H9 (cell line): ENCODE results near the gene ASPSCR1. TPM values are rescaled to one million over a fixed set of nuclear protein-coding genes. Genes with fewer than 3 reads are reported as not detected.
A peak's percentile ranks its signal among the peaks of the same experiment; 100 is the strongest.

Experiments used
- DNase-seq: peaks from one replicate; pipeline ENCODE4 v3.0.0-alpha.2; 2017
- H2AFZ ChIP-seq: one replicate; pipeline ENCODE4 v1.6.1; 2013; ENCODE audit warnings: mild to moderate bottlenecking, low read length, control low read depth, moderate library complexity
- H2AK5ac ChIP-seq: 2 replicates; pipeline ENCODE4 v1.6.1; 2013; ENCODE audit warnings: low read length, control low read depth, mixed read lengths; ENCODE audit not compliant: insufficient read length
- H2BK120ac ChIP-seq: one replicate; pipeline ENCODE4 v1.6.1; 2013; ENCODE audit warnings: low read depth, mild to moderate bottlenecking, low read length, control low read depth, inconsistent platforms; ENCODE audit not compliant: poor library complexity, severe bottlenecking
- H2BK12ac ChIP-seq: 2 replicates; pipeline ENCODE4 v1.6.1; 2013; ENCODE audit warnings: low read length, control low read depth, mixed read lengths, low read depth; ENCODE audit not compliant: insufficient read length
- H2BK15ac ChIP-seq: 2 replicates; pipeline ENCODE4 v1.6.1; 2013; ENCODE audit warnings: low read depth, low read length, control low read depth
- H2BK20ac ChIP-seq: one replicate; pipeline ENCODE4 v1.6.1; 2013; ENCODE audit warnings: low read depth, mild to moderate bottlenecking, low read length, control low read depth, inconsistent platforms; ENCODE audit not compliant: poor library complexity, severe bottlenecking
- H2BK5ac ChIP-seq: 2 replicates; pipeline ENCODE4 v1.6.1; 2013; ENCODE audit warnings: low read length, control low read depth, mixed read lengths; ENCODE audit not compliant: insufficient read length
- H3K14ac ChIP-seq: 2 replicates; pipeline ENCODE4 v1.6.1; 2013; ENCODE audit warnings: low read length, control low read depth; ENCODE audit not compliant: insufficient read depth
- H3K18ac ChIP-seq: 2 replicates; pipeline ENCODE4 v1.6.1; 2013; ENCODE audit warnings: low read depth, mild to moderate bottlenecking, mixed read lengths, low read length, control low read depth; ENCODE audit not compliant: insufficient read length
- H3K23ac ChIP-seq: 2 replicates; pipeline ENCODE4 v1.6.1; 2013; ENCODE audit warnings: low read length, control low read depth, mixed read lengths, low read depth; ENCODE audit not compliant: insufficient read length
- H3K23me2 ChIP-seq: 2 replicates; pipeline ENCODE4 v1.6.1; 2013; ENCODE audit warnings: low read depth, mild to moderate bottlenecking, mixed read lengths, low read length, control low read depth; ENCODE audit not compliant: insufficient read length, poor library complexity, severe bottlenecking
- H3K27ac ChIP-seq: 2 replicates; pipeline ENCODE4 v1.5.1; 2013; ENCODE audit warnings: low read length, control low read depth, mixed read lengths, low read depth; ENCODE audit not compliant: insufficient read length
- H3K27me3 ChIP-seq: 2 replicates; pipeline ENCODE4 v1.6.1; 2013; ENCODE audit warnings: low read length, control low read depth, inconsistent platforms; ENCODE audit not compliant: insufficient read depth
- H3K4ac ChIP-seq: 2 replicates; pipeline ENCODE4 v1.6.1; 2013; ENCODE audit warnings: low read depth, mild to moderate bottlenecking, control low read depth, inconsistent platforms, low read length, moderate library complexity
- H3K4me1 ChIP-seq: 2 replicates; pipeline ENCODE4 v1.6.1; 2013; ENCODE audit warnings: low read length, control low read depth, inconsistent platforms; ENCODE audit not compliant: insufficient read depth
- H3K4me2 ChIP-seq: 2 replicates; pipeline ENCODE4 v1.6.1; 2013; ENCODE audit warnings: low read length, control low read depth, mixed read lengths; ENCODE audit not compliant: insufficient read length, insufficient read depth
- H3K56ac ChIP-seq: 2 replicates; pipeline ENCODE4 v1.6.1; 2013; ENCODE audit warnings: low read depth, mild to moderate bottlenecking, mixed read lengths, low read length, control low read depth; ENCODE audit not compliant: insufficient read length
- H3K79me1 ChIP-seq: 2 replicates; pipeline ENCODE4 v1.6.1; 2013; ENCODE audit warnings: low read depth, mild to moderate bottlenecking, moderate library complexity, low read length, control low read depth, inconsistent platforms; ENCODE audit not compliant: insufficient read depth, poor library complexity, severe bottlenecking
- H3K79me2 ChIP-seq: 2 replicates; pipeline ENCODE4 v1.6.1; 2013; ENCODE audit warnings: low read length, control low read depth, inconsistent platforms; ENCODE audit not compliant: insufficient read depth
- H3K9ac ChIP-seq: 2 replicates; pipeline ENCODE4 v1.6.1; 2013; ENCODE audit warnings: low read length, control low read depth, mixed read lengths; ENCODE audit not compliant: insufficient read length; ENCODE audit errors: extremely low read depth
- H3K9me3 ChIP-seq: one replicate; pipeline ENCODE4 v1.6.1; 2013; ENCODE audit warnings: low read depth, low read length, inconsistent platforms; ENCODE audit not compliant: control insufficient read depth
- H3T11ph ChIP-seq: one replicate; pipeline ENCODE4 v1.6.1; 2013; ENCODE audit warnings: mild to moderate bottlenecking, low read length, control low read depth, inconsistent platforms
- H4K20me1 ChIP-seq: one replicate; pipeline ENCODE4 v1.6.1; 2013; ENCODE audit not compliant: control insufficient read depth, insufficient read length, insufficient read depth
- H4K5ac ChIP-seq: 2 replicates; pipeline ENCODE4 v1.6.1; 2013; ENCODE audit warnings: low read depth, mild to moderate bottlenecking, mixed read lengths, low read length, control low read depth; ENCODE audit not compliant: insufficient read length
- H4K8ac ChIP-seq: replicated peaks from 2 replicates; pipeline ENCODE4 v1.6.1; 2013; ENCODE audit warnings: low read length, control low read depth, mixed read lengths, low read depth; ENCODE audit not compliant: insufficient read length
- H4K91ac ChIP-seq: 2 replicates; pipeline ENCODE4 v1.6.1; 2013; ENCODE audit warnings: low read depth, mild to moderate bottlenecking, moderate library complexity, mixed read lengths, low read length, control low read depth; ENCODE audit not compliant: insufficient read length
- H3K27ac Mint-ChIP-seq, 3 experiments: 2 replicates in 2 of 3; 3 replicates in 1 of 3; pipeline ENCODE4 v1.8.0; 2020 to 2021; ENCODE audit warnings: mixed read lengths in 3 of 3, mild to moderate bottlenecking in 1 of 3, moderate library complexity in 1 of 3
- H3K27me3 Mint-ChIP-seq: 2 replicates; pipeline ENCODE4 v1.8.0; 2021; ENCODE audit warnings: low read depth, mild to moderate bottlenecking, moderate library complexity, mixed read lengths
- H3K36me3 Mint-ChIP-seq, 3 experiments: 2 replicates in 2 of 3; 3 replicates in 1 of 3; pipeline ENCODE4 v1.8.0; 2020 to 2021; ENCODE audit warnings: low read depth in 3 of 3, mixed read lengths in 3 of 3; ENCODE audit not compliant: insufficient read depth in 1 of 3
- H3K4me1 Mint-ChIP-seq, 2 experiments: 2 replicates each; pipeline ENCODE4 v1.8.0; 2020; ENCODE audit warnings: mixed read lengths in 2 of 2
- H3K4me3 Mint-ChIP-seq, 2 experiments: 2 replicates in 1 of 2; 3 replicates in 1 of 2; pipeline ENCODE4 v1.8.0; 2020 to 2021; ENCODE audit warnings: mild to moderate bottlenecking in 2 of 2, mixed read lengths in 2 of 2, moderate library complexity in 1 of 2
- H3K9me3 Mint-ChIP-seq, 2 experiments: 2 replicates in 1 of 2; 3 replicates in 1 of 2; pipeline ENCODE4 v1.8.0; 2020; ENCODE audit warnings: mild to moderate bottlenecking in 2 of 2, mixed read lengths in 2 of 2, moderate library complexity in 1 of 2
- CTCF ChIP-seq: fragments of 200-600 bp; sonication (generic); conservative IDR thresholded peaks from 3 replicates; pipeline ENCODE4 v1.8.0; 2021; ENCODE audit warnings: antibody characterized with exemption, mild to moderate bottlenecking
- WGBS: extraction: QIAGEN DNeasy Blood & Tissue Kit; methylation state at CpG from one replicate; pipeline ENCODE4 v1.1.7; 2013; ENCODE audit warnings: missing lambda C conversion rate, low lambda C conversion rate, mixed read lengths; ENCODE audit not compliant: insufficient read length; ENCODE audit errors: extremely low coverage; 5-methylcytosine and 5-hydroxymethylcytosine counted together
- total RNA-seq: library from RNA; stranded (reverse); gene quantifications from 2 replicates; pipeline ENCODE4 v1.2.1, GENCODE V29; 2021

ASPSCR1 gene
- total RNA-seq, 1 experiment from 2014 or later, result 50.9 TPM

GRCh38 chr17:81941484-81942166, 35.8 kb upstream of the ASPSCR1 start:
- H3K4me3 Mint-ChIP-seq, result peak overlapping the region; percentile 24 to 42; a peak in 2 of 5 replicates
- Histone ChIP-seq H2AFZ (no peak overlapping the region), H3K9ac (no peak overlapping the region)

More at GRCh38 chr17:81941484-81942166, 35.8 kb upstream of the ASPSCR1 start:
- Histone ChIP-seq H2BK20ac (no peak overlapping the region), H3K4me1 (no peaks in the 10 kb centered on the region; the same call in 1 of the 2 replicates), H4K91ac (no peak overlapping the region), H4K5ac (no peak overlapping the region), H3K79me1 (no peaks in the 10 kb centered on the region), H2BK12ac (no peak overlapping the region), H3K27ac (no peak overlapping the region), H3K23ac (no peak overlapping the region), H3K4me2 (peak overlapping the region; percentile 17), H3K4ac (no peak overlapping the region), H4K8ac (no peak overlapping the region), H3K56ac (no peak overlapping the region), H2BK120ac (no peak overlapping the region), H3K27me3 (no peaks in the 10 kb centered on the region), H3K14ac (no peak overlapping the region), H3K23me2 (peaks cover 4% of the 10 kb centered on the region), H3K79me2 (peaks cover under 1% of the 10 kb centered on the region; the same call in 1 of the 2 replicates), H3T11ph (no peak overlapping the region), H3K18ac (no peak overlapping the region), H3K9me3 (no peaks in the 10 kb centered on the region), H2AK5ac (no peak overlapping the region), H2BK15ac (no peak overlapping the region), H4K20me1 (no peaks in the 10 kb centered on the region), H2BK5ac (no peak overlapping the region)
- peaks cover 76% of the 10 kb centered on the region for H3K27me3 Mint-ChIP-seq
- no peak overlapping the region for H3K27ac Mint-ChIP-seq
- TF ChIP-seq CTCF, result no peak
- peaks cover 9 to 20% of the 10 kb centered on the region in 2 experiments for H3K4me1 Mint-ChIP-seq
- WGBS, result no CpG with 5 or more reads among the region's 30 CpGs
- no peaks in the 10 kb centered on the region for H3K9me3 Mint-ChIP-seq
- H3K36me3 Mint-ChIP-seq, result no peaks in the 10 kb centered on the region
- DNase-seq, result peak; percentile 66
